Spleen (tissue), 7 donors: ENCODE measurements around the gene RABEP1.

ENCODE experiments used
- POLR2A ChIP-seq, 3 donors: fragments of 450-650 bp; IDR thresholded peaks; one replicate each; pipeline ENCODE4 v1.5.1; 2017; ENCODE audit warnings: antibody characterized with exemption in 3 of 3, mild to moderate bottlenecking in 1 of 3
- POLR2AphosphoS5 ChIP-seq, 3 donors: sonication (generic); formaldehyde crosslinking; IDR thresholded peaks; one replicate each; pipeline ENCODE4 v1.5.1; 2017; ENCODE audit warnings: antibody characterized with exemption in 3 of 3
- TF ChIP-seq, protein P1 (sequence below), 11 experiments: fragments of 200-600 bp in 7 of 11; fragments of 450-650 bp in 4 of 11; sonication (generic) in 4 of 11; IDR thresholded peaks in 8 of 11; conservative IDR thresholded peaks in 3 of 11; 1 replicate in 7 of 11; 2 replicates in 4 of 11; pipeline versions ENCODE4 v1.4.0 to v1.8.0; 2016 to 2021; ENCODE audit warnings: antibody characterized with exemption in 11 of 11, inconsistent platforms in 4 of 11, mild to moderate bottlenecking in 1 of 11
- donor health status: DM: no; HTN: no; CAD: no; lungs with moderate emphysema.
- donor health status: DM: no; HTN: no; CAD: no.
- donor health status: DM: no; HTN: no; CAD: no.

- TF ChIP-seq, protein P1, sequence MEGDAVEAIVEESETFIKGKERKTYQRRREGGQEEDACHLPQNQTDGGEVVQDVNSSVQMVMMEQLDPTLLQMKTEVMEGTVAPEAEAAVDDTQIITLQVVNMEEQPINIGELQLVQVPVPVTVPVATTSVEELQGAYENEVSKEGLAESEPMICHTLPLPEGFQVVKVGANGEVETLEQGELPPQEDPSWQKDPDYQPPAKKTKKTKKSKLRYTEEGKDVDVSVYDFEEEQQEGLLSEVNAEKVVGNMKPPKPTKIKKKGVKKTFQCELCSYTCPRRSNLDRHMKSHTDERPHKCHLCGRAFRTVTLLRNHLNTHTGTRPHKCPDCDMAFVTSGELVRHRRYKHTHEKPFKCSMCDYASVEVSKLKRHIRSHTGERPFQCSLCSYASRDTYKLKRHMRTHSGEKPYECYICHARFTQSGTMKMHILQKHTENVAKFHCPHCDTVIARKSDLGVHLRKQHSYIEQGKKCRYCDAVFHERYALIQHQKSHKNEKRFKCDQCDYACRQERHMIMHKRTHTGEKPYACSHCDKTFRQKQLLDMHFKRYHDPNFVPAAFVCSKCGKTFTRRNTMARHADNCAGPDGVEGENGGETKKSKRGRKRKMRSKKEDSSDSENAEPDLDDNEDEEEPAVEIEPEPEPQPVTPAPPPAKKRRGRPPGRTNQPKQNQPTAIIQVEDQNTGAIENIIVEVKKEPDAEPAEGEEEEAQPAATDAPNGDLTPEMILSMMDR (IDR thresholded peaks at IDR 0.05 in 8 of 11, conservative IDR thresholded peaks at IDR 0.05 in 3 of 11): no peak
- TF ChIP-seq POLR2A (IDR thresholded peaks at IDR 0.05): no peak
- TF ChIP-seq POLR2AphosphoS5 (IDR thresholded peaks at IDR 0.05): no peak
Observed at GRCh38 chr17:5309851-5310250, 27.8 kb downstream of the RABEP1 start.
